NK-92 treated with Interleukin-12 subunit alpha and Interleukin-12 subunit beta, amount 100 ng/mL, for 24 hours (cell line): Measurements from ENCODE around the gene EZH2.

Experiments used
- DNase-seq: peaks from one replicate; lab custom pipeline; 2025; lab: John Stamatoyannopoulos, UW

EZH2 gene

DNA sequence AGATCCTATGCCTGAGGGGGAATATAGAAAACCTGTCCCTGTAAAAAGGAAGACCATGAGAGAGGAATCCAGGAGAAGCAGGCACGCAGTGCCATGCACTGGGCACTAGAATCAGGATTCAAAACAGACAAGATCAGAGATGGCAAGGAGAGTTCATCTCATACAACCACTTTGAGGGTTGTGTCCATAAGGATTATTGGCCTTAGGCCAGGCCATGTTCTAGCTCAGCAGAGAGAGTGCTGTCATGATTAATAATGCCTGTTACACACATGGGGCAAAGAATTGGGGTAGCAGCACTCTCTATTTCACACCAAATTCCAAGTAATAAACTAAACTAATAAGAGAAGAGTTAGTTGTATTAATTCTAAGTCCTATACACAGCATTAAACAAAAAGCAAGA, 29.1 kb downstream of the EZH2 start:
- no peak for DNase-seq

DNA sequence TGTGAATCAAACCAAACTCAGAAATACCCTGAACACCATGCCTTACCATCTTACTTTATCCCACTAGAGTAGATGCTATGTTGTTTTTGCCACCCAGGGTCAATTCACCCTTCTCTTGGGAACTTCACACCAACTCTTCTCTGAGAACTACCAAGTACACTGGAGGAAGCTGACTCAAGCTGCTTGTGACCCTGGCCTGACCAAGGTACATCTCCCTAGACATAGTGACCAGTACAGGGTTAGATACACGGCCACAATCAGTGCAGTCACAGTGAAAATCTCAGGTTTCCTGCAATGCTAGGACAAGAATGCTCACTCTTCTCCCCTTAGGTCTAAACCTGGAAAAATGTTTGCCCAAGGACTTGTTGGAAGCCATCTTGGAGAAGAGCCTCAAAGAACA, 31.8 kb downstream of the EZH2 start:
- no peak for DNase-seq

DNA sequence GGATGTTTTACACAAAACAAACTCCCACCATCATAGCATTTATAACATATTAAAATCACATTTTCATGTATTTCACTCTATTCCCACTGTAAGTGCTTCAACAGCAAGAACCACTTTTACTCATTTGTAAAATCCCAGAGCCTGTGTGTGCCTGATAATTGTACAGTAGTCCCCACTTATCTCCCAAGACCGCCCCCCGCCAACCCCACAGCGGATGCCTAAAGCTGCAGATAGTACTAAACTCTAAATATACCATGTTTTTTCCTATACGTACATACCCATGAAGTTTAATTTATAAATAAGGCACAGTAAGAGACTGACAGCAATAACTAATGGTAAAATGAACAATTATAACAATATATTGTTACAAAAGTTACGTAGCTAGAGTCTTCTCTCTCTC, 33.5 kb downstream of the EZH2 start:
- DNase-seq: no peak

DNA sequence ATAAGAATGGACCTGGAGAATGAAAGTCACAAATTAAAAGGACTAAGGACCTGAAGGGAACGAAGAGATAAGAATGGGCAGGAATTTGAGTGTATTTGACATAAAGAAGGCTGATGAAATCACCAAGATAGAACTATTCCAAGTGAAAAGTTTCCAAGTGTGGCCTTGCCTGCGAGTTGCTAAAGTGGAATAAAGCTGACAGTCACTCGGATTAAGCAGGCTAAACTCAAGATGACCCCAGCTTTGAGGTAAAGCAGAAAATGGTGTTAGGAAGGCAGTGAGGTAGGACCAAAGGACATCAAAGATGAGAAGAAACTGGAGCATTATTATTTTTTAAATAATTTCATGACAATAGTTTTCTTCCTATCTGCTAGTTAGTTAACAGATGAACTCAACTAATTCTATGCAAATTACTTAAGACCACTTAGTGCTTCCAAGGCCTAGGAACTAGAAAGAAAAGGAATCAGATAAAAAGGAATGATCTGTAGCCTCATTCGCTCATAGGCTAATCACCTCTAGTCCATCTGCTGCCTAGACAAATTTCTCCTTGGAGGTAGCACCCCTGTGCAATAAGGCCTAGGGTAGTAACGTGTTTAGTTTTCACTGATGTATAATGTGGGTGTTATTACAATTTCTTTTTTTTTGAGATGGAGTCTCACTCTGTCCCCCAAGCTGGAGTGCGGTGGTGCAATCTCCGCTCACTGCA, 34.5 kb downstream of the EZH2 start:
- no peak for DNase-seq

DNA sequence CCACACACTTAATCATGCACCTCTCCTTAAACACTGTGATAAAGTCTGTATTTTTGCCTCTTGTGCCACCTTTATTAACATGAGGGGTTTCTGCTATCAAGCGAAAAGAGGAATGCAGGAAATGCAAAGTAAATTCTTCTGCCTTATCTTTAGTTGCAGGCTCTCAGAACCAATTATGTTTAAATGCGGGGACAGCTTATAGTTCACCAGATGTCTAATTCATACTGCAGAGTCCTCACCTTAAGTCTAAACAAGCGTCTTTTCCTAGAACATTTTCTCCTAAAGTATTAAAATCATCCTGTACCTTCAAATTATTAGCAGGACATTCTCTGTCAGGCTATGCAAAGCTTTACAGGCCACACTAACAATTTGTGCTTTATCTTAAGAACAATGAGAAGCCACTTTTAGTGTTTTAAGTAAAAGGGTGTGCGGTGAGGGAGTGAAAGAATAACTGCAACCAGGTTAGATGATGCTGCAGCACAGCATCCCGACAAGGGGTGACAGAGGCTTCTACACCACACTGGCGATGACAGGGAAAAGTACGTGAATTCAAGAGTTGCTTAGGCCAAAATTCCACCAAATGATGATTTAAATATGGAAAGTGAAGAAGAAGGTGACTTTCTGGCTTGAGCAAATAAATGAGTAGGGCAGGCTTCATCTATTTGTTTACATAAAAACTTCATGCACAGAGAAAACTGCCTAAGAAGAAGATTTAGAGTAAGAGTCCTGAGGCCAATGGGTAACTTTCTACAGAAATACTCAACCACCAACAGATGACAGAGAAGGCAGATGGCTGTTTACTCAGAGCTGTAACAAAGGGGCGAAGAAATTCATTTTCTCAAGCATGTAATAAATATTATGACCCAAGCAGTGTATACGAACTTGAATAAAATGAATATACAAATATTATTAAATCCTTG, 36.0 kb downstream of the EZH2 start:
- DNase-seq: no peak

DNA sequence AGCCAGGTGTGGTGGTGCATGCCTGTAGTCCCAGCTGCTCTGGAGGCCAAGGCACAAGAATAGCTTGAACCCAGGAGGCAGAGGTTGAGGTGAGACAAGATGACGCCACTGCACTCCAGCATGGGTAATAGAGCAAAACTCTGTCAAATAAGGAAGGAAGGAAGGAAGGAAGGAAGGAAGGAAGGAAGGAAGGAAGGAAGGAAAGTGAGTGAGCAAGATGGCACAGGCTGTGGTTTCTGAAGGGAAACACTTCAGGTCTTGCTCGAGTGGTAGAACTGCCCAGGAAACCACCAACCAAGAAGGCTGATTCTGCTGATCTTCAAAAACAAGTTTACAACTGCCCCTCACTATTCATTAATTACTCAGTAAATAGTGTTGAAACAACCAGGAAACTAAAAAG, 45.2 kb downstream of the EZH2 start:
- DNase-seq: peak; percentile 37

DNA sequence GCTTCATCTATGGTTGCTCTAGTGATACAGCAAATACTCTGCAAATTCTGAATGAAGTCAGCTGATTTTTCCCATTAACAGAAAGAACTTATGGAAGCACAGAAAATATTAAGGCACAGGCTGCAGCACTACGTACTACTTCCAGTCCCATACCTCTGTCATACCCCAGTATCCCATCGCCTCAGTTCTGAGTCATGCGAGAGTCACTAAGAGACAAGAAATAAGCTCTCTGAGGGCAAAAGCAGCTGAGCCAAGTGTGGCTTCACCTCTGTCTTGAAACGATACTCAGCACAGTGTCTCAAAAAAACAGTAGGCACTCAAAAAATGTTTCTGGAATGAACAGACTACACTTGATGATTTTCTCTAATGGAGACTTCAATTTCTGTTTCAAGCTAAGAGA, 48.2 kb downstream of the EZH2 start:
- DNase-seq: no peak

DNA sequence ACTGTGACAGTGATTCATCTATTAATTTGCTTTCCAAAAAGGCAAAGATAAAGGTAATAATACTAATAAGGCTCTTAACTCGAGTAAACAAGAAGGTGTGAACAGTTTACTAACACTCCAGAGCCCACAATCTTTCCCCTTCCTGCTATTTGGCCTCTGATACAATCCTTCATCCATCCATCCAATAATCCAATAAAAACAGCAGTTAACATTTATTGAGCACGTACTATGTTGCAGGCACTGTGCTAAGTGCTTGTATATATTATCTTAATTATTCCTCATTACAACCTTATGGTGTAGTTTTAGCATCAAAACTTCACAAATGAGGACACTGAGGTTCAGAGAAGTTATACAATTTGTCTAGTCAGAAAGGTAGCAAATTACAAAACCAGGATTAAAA, 49.5 kb downstream of the EZH2 start:
- DNase-seq: no peak

DNA sequence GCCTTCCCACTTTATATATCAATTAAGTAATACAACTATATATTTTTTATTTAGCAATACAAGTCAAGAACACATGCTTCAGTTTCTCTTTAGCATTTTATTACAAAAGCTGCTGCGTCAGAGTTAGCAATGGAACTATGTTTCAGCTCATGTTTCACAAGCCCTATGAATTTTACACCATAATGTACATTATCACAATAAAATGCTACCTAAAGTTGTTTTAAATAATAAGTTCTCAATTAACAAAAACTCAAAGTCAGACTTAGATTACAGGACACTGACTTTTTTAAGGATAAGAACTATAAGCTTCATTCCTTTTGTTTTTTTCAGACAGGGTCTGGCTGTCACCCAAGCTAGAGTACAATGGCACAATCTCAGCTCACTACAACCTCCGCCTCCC, 52.3 kb downstream of the EZH2 start:
- DNase-seq: no peak

DNA sequence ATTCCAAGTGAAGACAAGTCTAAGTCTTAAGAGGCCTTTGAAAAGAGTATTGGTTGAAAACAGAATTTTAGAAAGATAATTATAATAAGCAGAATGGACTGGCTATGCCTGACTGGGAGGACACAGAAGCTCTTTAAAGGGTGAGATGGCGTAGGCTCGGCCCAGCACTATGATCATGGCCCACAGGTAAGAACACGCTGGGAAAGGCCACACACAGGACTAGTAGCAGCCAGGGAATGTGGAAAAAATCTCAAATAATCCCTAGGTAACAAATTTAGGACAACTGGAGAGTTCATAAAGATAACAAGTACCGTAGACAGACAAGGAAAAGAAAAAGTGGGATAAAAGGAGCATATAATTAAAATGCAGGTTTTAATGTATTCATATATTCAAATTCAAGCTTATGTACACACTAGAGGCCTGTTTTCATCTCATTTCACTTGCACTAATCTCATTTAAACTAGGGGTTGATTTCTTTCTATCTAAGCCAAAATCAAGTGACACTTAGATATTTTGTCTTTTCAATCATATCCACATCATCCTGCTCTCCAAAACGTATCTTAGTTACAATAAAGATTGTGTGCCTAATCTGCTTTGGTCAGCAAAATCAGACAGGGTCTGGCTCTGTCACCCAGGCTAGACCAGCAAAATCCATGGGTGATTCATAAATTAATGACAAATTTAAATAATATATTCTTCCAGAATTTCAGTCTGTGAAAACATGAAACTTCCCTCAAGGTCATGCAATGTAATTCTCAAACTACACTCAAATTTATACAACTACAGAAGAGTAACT, 53.0 kb downstream of the EZH2 start:
- DNase-seq: no peak

DNA sequence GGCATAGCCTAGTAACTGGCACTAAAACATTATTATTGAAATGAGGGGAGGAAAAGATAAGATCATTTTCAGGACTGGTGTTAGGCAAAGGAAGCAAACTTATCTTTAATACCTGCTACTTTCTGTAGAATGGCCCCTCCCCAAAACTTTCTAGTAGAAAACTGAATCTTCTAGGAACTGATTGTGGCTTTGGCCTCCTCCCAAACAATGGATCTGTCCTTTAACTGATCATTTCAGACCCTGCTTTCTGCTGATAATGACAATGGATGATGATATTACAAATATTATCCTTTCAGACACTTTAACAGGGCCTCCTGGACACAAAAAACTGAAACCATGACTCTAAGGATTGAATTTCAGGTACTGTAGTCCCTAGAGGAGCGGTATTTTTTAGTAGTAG, 55.1 kb downstream of the EZH2 start:
- DNase-seq: no peak

DNA sequence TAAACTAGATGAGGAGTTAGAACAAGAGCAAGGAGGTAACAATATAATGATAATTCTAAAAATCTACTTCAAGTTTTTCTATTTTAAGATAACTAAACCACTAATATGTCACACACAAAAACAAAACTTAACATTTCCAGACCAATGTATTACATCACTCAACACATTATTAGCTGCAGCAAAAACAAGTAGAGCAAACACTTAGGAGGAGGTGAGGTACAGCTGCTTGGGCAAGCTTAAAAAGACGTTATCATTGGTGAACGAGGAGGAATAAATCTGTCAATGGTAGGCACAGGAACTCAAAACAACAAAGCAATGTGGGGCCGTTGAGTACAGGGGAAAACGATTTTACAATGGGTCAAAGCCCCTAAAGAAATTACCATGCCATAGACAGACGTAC, 58.8 kb downstream of the EZH2 start:
- DNase-seq: no peak

DNA sequence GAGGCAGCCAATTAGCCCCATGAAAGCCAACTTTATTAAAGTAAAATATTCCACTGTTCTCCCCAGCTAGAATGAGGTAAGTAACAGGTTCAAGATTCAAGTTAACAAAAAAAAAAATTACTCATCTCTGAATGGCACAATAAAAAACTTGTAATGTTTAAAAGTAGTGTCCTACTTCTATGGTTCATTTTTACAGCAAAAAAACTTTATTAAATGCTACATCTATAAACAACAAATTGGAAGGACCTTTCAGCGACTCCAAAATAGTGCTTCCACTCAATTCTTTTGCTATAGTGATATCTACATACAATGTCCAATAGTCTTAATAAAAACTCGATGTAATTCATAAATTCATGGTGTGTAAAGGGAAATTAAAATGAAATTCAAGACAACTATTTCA, 59.2 kb downstream of the EZH2 start:
- no peak for DNase-seq

DNA sequence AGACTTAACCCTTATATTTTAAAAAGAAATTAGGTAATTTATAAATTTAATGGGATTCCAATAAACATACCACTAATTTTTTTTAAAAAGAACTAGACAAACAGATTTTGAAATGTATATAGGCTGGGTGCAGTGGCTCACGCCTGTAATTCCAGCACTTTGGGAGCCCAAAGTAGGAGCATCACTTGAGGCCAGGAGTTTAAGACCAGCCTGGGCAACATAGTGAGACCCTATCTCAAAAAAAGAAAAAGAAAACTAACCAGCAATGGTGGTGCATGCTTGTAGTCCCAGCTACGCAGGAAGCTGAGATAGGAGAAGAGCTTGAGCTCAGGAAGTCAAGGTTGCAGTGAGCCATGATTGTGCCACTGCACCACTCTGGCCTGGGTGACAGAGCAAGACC, 62.7 kb downstream of the EZH2 start:
- no peak for DNase-seq

DNA sequence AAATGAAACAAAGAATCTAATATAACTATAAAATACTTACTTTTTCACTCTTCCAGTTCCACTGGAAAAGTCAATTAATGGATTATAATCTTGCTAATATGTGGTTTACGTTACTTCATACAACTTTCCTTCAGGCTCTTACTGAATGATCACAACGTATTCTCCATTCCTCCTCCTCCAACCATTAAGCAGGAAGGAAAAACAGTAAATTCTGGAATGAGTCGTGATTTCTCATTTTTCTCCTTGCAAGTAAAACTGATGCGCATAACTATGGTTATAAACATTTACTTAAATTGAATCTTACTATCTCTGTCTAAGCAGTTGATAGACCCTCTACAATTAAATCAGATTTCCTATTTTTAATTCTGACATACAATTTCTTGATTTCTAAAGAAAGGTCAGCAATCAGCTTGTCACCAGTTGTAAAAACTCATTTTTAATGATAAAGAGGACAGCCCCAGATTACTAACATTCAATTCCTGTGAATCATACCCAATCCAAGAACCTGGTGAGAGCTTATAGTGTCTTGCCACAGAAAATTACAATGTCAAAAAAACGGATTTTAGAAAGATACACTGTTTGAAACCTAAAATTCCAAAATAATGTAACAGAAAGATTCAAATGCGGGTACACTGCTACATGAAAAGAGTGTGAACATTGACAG, 64.3 kb downstream of the EZH2 start:
- DNase-seq: no peak

DNA sequence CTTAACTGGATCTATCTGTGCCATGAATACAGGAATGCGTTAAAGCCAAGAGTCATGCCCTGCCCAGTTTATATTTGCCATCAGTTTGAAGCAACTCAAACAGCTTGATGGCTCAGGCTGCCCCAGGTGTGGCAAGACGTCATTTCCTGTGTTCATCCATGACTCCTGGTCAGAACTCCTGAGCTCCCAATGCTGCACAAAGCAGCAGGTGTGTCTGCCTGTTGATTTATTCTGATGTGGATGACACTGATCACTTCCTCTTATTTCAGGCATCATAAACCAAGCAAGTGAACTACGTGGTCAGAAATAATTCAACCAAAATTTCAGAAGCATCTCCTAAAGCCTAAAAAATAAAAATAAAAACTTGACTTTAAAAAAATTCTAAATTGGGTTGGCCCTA, 68.5 kb downstream of the EZH2 start:
- DNase-seq: no peak

DNA sequence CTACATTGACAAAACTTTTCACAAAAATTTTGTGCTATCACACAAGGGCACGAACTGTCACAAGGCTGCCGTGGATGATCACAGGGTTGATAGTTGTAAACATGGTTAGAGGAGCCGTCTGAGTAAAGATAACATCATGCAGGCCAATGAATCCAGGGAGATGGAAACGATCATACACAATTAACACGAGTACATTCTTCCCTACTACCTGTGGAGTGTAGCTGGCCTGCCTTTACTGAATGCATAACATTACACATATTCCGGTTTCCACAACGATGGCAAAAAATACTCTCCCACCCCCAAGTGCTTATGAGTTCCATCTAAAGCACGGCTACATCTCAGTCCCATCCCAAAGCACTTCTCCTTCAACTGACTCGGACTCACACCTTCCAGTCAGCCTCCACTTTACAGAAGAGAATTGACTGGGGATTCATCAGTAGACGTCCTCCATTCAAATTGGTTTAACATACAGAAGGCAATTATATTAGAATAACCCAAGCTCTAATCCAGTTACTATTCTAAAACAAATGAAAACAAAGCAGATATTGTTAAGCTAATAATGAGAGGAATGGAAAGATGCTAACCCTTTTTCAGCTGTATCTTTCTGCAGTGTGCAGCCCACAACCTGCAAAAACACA, 69.0 kb downstream of the EZH2 start:
- DNase-seq: no peak

DNA sequence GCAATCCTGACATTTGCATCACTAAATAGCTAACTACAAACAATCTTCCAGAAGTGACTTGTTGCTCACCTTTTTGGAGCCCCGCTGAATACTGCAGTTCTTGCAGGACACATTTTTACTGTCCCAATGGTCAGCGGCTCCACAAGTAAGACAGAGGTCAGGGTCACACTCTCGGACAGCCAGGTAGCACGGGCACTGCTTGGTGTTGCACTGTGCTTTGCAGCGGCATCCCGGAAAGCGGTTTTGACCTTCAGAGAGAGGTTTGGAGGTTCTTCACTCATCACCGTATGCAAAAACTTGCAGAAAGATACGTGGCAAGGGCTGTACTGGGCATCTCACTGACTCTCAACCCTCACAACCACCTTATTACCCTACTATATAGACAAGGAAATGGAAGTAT, 70.2 kb downstream of the EZH2 start:
- no peak for DNase-seq

DNA sequence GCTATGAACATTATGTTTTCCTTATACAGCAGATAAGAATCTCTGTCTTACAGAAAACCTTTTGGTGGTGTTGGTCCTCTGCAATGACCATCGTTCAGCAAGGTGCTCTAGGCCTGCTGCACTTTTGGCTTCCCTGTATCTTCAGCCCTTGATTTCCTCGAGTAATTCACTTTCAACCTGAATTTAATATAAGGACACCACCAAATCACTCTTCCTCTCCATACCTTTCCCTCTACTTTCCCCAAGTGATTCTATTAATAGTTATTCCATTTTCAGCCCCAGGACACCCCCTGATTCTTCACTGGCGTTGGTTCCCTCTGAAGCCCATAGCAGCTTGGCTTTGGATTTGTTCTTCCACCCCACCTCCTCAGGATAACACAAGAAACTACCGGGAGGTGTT, 72.2 kb downstream of the EZH2 start:
- no peak for DNase-seq

DNA sequence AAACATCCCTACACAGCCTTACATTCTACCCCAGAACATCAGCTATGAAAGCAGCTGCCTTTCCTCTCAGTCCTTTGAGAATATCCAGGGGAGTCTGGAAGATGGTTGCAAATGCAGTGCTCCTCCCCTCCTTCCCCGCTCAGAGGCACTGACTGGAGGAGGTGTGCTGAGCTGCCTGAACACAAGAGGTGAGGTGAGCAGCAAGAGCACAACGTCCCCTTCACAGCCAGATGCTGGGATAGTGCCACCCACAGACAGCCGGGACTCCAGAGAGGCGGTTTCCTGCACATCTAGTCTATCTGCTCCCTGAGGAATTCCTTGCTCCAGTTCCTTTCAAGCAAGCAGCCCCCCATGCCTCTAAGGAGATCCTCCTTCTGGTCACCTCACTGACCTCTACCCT, 74.2 kb downstream of the EZH2 start:
- no peak for DNase-seq

DNA sequence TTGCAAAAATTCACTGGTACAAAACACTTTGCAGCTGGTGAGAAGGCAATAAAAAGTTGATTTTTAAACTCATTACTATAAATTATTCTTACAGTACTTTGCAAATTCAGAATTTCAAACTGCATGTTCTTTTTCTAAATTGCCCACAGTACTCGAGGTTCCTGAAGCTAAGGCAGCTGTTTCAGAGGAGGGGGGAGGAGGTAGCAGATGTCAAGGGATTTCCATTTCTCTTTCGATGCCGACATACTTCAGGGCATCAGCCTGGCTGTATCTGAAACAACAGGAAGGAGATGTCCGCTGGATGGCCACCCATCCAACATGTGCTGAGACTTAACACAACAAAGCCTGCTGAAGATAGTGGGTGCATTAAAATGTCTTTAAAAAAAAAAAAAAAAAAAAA, 76.7 kb downstream of the EZH2 start:
- DNase-seq: no peak

DNA sequence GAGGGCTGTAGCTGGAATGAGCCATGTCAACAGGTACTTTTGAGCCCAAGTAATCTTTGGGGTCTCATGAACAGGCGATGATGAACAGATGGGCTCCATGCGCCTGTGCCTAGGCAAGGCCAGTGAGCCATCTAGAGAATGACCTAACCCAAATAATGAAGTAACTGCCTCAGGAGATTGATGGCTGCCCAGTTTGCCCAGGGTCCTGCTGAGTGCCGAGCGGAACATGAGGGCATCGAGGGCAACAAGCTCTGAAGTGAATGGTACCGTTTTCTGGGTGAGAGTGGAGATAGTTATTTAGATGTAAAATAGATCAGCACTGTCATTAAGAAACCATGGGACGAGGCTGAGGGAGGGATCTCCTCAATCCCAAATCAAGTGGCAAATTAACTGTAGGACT, 77.9 kb downstream of the EZH2 start:
- DNase-seq: no peak
